ENCODE measurements around the gene PTH1R.

Gene PTH1R

DNA sequence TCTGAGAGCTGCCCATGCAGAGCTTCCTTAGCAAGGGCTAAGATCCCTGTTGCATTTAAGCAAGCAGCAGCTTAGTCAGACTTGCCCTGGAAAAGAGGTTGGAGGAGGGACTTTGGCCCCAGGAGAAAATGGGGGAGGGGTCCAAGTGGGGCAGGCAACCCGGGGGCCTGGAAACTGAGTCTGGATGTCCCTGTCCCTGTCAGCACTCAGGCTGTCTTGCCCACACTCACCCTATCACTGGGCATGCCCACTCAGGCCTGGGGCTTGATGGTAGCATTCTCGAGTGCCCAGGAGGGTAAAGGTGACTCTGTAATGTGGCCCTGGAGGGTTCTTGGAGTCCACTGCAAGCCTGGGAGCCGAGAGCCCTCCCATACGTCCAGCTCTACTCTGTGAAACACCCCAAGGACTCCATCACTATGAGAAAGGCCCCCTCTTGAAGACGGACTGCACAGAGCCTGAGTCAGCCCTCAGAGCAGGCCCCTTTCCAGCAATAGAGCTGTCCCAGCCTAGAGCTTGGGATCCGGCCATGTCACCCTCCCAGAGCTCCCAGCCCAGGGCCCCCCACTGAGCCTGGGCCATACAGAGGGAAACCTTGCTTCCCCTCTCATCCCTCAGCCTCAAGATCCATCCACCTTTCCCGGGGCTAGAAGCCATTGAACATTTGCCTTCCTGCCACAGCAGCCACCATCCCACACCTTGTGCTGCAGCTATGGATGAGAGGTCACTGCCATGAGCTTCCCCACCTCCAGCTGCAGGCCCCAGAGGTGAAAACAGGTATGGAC lies 27.6 kb upstream of the PTH1R start:
- DNase-seq (ENCODE audit: low read depth in 2 of 2): no peak

DNA sequence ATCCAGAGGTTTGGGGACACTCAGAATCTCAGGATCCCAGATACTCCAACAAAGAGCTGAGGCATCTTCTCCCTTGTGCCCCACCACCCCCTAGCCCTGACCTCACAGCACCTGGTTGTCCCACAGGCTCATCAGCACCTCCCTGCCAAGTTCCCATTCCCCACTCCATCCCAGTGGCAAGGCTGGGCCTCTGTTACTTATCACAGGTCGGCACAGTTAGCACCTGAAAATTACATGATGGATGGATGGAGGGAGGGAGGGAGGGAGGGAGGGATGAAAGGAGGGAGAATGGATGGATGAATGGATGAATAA lies 27.1 kb upstream of the PTH1R start:
- DNase-seq (ENCODE audit: low read depth in 2 of 2): no peak

DNA sequence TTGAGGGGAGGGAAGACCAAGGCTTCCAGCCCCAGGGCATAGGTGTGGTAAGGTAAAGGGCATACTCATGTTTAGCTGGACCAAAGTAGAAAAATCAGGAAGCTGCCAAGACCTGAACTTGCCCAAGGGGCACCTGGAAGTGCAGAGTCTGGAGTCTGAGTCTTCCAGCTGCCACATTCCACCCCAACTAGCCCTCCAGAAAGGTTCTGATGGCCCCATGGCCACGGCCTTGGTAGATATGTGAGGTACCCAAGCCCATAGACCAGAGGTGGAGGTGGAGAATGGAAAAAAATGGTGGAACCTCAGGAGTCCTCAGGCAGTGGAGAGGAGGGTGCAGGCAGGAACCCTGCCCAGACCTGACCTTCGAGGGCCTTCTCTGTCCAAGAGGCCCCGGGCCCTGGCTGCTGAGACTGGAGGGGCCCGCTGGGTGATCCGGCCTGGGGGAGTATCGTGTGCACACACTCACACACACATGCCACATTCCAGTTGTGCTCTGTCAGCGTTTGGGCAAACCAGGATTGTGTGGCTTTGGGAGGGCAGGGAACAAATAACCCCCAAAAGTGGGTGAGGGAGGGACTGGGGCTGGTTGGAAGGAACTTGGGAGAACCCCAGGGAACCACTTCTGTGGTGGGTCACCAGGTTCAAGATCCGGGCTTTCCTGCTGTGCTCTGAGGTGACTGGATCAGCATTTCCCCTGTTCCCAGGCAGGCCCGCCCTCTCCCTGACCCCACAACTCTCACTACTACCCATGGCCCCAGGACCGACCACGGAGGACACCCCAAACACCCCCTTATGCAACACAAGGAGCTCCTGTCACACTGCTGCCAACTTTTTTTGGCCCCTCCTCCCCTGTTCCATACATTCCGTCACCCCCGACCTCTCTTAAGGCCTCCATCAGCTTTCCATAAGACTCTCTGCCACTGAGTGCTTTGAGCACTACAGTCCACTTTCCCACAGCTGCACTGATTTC lies 25.9 kb upstream of the PTH1R start:
- DNase-seq (ENCODE audit: low read depth in 2 of 2): no peak

DNA sequence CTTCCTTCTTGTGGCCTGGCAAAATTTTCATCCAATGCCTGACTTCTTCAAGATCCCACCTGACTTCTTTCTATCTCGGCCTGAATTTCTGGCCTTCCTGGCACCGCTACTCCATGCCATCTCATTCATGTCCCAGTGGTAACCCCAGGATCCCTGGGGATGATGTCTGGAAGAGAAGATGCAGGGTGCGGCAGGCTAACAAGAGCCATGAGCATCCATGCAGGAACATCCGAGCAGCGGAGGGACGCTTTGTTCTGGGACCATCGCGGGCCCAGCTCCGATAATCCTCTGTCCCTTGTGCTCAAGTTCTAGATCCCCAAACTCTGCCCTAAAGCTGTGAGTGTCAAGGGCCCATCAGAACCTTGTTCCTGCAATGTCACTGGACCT lies 25.2 kb upstream of the PTH1R start:
- no peak for DNase-seq (ENCODE audit: low read depth in 2 of 2)

DNA sequence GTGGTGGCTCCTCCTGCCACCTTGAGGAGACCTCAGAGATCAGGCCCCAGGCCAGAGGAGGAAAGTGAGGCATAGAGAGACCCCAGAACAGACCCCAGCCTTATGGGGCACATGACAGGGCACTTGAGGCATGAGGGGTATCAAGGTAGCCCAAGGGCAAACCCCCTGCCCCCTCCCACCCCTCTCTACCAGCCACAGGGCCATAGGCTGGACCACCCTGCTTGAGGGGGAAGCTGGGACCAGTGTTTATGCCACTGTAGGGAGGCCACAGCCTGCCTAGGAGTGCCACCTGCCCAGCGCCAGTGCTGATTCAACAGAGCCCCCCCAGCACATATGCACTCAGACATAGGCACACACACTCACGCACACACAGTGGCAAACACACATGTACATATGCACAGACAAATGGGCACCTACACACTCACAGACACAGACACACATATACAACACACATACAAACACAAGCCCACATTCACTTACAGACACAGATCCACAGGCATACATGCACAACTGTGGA lies 24.6 kb upstream of the PTH1R start:
- DNase-seq (ENCODE audit: low read depth in 2 of 2): no peak

DNA sequence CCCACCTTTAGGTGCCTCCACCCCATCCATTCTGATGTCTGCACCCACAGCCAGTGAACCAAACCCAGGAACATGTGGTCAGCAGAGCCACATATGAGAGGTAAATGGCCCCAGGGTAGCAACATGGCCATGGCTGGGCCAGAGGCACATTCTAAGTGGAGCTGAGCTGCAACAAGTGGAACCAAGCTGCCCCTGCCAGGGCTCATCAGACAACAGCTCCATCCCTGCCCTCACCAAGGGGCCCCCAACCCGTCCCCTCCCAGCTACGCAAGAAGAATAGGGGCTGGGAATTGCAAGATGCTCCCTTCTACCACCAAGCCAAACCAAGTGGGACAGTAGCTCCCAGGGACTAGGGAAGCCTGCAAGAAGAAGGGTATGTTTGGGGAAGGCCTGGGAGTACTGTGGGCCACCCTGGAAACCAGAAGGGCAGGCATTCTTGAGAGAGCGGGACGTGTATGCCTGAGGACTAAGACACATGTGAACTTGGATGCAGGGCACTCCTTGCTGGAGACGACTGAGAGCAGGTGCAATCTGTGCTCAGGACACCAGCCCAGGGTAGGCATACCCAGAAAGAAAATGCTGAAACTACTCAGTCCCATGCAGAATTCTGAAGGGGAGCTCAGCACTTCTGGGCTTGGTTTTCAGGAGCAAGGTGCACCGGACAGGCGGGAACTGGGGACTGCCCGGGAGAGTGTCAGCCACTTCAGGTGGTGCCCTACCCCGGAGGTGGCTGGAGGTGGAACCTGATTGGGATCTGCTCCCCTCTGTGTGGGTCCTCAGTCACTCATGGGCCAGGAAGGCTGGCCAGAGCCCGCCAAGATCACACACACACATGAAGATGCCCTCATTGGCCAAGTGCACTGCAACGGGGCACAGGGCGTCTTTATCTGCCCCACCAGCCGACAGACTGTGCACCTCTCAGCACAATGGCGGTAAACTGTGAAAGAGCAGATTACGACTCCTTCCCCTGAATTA lies 23.8 kb upstream of the PTH1R start:
- no peak for DNase-seq (ENCODE audit: low read depth in 2 of 2)

DNA sequence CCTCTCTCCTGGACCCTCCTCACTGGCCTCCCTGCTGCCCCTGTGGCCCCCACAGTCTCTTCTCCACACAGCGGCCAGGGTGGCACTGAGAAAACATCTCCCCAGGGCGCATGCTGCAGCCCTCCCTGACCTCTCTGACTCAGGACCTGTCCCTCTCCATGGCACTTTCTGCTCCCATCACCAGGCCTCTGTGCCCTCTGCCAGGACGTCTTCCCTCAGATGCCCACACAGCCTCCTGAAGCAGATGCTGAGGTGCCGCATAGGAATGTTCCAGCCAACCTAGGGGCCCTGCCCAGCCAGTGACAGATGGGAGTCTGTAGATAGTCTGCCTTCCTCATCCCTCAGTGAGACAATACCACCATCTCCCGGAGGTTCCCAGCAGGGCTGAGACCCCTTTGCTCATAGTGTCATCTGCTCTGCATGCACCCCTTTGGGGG lies 22.9 kb upstream of the PTH1R start:
- no peak for DNase-seq (ENCODE audit: low read depth in 2 of 2)

DNA sequence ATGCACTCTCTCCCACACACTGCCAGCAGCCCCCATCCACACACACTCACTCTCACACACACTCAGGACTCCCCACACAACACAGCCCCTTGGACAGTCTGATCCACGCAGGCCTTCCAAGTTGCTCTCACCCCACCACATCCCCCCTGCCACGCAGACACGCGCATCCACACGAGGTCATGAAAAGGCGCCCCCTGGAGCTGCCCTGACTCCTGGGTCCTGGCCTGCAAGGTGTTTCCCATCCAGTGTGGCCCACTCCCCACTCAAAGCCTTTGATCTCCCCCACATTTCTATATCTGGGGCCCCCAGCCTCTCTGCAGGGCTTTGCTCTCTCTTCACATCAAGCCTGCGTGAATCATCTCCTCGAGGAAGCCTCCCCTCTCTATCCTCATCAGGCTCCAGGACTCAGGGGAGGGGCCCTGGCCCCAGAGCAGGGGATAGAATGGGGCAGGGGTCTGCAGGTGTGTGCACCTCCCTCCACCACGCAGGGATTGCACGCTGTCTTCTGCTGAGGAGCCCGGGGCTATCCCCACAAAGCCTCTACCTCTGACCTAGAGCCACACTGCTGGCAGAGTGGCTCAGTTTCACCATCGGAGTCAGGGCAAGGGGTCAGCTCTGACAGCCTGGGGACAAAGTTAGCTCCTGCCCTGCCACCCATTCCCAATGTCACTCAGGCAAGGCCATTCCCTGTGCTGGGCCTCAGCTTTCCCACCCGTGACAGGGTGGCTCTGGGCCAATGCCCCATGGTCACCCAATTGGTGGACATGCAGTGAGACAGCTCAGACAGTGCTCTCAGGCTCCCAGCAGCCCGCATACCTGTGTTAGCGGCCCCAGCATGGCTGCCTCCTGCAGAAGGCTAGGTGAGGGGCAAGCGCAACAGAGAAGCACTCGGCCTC lies 20.7 kb upstream of the PTH1R start:
- no peak for DNase-seq (ENCODE audit: low read depth in 2 of 2)

DNA sequence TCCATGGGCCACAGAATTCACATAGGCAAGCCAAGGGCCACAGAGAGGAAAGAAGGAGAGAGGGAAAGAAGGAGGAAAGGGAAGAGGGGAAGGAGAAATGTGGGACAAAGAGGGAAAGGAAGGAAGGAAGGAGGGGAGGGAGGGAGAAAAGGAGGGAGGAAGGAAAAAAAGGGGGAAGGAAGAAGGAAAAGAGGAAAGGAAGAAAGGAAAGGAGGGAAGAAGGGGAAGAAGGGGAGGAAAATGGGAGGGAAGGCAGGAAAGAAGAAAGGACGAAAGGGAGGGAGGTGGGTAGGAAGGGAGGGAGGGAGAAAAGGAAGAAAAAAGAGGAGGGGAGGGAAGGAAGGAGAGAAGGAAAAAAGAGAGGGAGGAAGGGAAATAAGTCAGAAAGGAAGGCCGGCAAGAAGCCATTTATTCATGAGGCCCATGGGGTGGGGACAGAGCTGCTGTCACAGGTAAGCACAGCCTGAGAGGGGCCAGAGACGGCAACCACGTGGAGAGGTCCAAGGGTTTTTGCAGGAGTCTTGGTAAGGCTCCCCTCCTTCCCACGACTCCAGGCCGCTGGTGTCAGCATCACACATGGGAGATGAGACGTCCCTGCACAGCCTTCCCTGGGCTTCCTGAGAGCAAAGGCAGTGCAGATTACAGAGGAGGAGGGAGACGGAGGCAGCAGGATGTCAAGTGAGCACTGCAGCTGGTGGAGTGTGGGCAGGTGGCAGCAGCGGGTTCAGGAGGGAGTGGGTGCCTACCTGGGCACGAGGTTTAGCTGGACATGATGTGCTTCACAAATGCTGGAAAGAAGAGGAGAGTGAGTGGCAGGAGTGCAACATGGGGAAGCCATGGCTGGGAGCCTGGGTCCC lies 19.8 kb upstream of the PTH1R start:
- DNase-seq (ENCODE audit: low read depth in 2 of 2): no peak

DNA sequence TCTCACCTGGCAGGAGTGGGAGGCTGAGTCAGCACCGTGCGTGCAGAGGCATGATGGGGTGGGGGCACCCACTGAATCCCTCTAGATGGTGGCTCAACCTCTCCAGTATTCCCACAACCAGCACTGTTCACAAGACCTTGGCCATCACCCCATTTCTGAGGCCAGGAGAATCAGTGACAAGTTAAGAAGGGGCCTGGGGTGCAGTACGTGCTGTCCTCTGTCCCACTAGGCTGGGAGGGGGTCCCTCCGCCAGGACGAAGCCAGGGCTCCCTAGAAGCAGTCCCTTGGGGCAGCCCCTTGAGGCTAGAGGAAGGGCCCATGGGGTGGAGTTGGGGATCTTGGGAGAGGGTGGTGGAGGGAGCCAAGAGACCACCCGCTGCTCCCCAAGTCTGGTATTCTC lies 19.1 kb upstream of the PTH1R start:
- DNase-seq (ENCODE audit: low read depth in 2 of 2): no peak

DNA sequence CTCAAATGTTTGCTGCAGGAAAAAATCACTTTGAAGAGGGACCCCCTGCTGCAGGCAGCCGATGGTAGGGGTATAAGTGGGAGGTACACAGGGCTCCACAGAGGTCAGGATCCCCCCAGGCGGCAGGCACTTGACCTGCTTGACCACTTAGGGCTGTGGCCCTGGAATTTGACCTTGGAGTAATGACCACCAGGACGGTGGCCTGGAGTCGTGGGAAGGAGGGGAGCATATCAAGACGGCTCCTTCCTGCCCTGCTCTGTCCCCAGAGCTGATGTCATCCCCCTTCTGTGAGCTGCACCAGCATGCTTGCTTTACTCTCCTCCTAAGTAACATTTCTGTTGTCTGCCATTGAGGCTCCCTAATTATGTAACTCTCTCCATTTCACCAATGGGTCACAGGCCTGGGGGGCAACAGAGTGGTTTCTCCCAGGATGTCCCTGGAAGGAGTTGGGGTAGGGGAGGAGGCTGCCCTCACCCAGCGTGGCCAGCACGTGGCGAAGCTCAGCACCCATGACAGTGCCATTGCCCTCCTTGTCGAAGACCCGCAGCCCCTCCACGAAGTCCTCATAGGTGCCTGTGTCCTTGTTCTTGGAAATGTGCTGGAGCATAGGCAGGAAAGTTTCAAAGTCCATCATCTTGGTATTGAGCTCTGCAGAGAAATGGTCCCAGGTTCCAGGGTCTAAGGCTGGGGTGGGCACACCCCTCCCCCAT lies 18.4 kb upstream of the PTH1R start:
- no peak for DNase-seq (ENCODE audit: low read depth in 2 of 2)

DNA sequence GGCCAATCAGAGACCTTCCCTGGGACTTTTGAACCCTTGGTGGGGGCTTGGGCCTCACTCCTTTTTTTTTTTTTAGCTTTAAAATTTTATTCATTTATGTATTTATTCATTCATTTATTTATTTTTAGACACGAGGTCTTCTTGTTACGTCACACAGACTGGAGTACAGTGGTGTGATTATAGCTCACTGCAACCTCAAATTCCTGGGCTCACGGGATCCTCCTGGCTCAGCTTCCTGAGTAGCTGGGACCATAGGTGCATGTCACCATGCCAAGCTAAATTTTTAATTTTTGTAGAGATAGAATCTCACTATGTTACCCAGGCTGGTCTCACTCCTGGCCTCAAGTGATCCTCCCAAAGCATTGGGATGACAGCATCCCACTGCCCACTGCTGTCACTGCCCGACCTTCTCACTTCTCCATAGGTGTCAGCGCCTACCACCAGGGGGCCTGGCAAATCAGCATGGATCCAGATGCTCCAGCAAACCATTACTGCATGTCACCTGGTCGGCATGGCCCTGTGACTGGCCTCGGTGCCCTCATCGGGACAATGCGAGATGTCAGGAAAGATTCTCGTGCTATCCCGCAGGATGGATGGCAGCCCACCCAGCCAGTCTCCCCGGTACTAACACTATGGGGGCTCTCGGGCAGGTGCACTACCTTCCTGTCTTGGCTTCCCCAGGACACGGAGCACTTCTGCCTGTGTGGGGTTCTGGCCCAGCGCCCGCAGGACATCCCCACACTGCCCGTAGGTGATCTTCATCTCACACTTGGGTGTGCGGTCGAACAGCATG lies 17.3 kb upstream of the PTH1R start:
- no peak for DNase-seq (ENCODE audit: low read depth in 2 of 2)

DNA sequence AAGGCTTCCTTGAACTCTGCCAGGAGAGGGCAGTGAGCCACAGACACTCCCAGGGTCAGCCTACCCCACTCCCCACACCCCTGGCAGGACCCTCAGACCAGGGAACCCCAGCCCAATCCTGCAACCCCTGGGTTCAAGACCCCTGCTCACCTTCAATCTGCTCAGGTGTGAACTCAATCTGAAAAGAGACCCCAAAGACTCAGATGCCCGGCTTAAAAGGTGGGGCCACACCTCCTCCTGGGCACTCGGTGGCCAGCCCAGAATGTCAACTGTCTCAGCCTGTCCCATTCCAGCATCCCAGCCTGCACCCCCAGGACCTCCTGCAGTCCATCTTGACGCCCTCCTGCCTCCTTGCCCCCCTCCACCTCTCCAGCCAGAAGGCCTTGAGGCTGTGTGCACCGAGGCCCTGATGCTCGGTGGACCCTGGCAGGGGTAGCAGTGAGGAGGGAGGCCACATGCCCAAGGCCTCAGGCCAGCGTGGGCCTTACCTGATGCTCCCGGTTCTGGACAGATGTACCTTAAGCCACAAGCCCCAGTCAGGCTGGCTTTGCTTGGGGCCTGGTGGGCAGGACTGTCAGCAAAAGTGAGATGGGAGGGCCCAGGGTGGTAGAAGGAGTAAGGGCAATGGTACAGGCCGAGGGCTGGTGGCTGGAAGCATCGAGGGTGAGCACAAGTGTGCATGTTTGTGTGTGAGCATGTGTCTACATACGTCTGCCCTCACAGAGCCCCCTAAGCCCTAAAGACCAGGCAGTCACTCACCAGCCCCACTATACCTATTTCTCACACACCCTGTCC lies 16.5 kb upstream of the PTH1R start:
- DNase-seq (ENCODE audit: low read depth in 2 of 2): no peak

DNA sequence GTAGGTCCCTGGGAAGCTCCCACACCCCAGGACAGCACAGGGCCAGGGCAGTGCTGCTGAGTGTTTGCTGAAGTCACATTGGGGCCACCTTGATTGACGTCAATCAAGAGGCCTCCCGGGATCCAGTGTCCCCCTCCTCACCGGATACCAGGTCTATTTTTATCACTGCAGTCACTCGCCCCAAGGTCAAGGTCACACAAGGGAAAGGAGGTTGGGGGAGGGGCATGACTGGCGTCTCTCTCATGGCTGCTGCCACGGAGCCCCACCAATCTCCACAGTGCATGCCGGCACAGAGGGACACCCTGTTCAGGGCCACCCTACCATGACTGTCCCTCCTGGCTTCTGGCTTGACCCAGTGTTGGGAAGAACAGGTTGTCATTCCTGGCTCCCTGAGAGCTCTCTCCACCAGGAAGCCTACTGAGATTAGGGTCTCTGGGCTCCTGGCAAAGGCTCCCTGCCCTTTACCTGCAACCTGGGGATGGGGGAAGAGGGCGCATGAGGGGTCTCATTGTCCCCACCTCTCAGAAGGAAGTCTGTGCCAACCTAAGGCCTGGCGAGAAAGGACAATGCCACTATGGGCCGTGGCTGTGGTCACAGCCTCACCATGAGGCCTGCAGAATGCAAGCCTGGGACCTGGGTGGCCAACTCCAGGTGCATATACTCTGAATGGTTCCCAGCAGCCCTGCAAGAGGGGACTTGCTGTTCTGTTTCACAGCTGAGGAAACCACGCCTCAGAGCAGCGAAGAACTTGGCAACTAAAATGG lies 15.7 kb upstream of the PTH1R start:
- DNase-seq (ENCODE audit: low read depth in 2 of 2): no peak

DNA sequence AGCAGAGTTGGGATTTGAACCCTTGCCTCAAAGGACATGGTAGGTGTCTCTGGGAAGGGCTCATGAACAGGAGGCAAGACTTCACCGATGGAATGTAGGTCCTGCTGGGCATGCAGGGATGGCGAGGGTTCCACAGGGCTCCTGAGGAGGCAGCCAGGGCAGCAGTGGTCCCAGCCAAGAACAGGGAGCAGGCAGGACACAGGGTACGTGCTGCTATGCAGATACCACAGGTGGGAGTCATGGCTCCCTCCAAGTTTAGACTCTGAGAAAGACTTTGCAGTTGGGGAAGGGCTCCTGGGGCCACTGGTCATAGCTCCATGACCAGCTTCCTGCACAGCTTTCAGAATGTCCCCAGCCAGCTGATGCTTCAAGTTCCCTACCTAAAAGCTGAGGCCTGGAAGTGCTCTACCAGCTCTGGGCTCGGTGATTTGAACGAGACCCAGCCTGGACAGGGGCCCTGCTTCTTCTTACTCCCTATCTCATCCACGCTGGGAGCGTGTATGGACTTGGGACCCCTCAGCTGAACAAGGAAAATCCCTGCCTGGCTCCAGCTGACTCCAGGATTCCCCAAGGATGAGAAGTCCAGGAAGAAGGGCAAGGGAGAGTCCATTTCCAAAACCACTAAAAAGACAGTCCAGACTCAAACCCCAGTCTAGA lies 15.0 kb upstream of the PTH1R start:
- no peak for DNase-seq (ENCODE audit: low read depth in 2 of 2)

DNA sequence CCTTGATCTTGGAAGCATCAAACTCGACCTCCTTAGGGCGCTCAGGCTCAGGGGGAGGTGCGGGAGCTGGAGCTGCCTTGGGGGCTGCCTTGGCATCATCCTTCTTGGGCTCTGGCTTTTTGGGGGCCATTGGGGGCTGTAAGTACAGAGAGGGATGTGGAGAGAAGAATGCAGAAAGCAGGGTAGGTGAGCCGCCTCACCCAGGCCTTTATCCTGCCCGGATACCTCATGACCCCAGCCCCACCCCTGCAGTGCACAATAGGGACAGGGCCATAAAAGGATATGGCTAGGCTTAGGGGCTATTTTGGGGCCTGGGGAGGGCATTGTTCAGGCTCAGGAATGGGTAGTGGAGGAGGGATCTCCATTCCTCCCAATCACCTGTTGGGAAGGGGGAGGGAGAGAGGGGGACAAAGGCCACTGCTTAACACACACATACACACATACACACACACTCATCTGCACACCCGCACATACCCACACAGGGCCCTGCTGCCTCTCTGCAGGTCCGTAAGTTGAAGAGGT lies 14.2 kb upstream of the PTH1R start, which contains the start of gene MYL3:
TSS of gene MYL3 (minus strand) at position 184 of the 522 bp plus-strand sequence. CDS start at position 130, 54 bp downstream.
- DNase-seq (ENCODE audit: low read depth in 2 of 2): no peak

Measured in stimulated activated CD8-positive, alpha-beta memory T cell treated with anti-CD3 and anti-CD28 coated beads, Interleukin-7, amount 100 ng/mL, for 4 hours (primary cell).